Measurements from ENCODE around the gene PLCXD3.

- TF ChIP-seq CTCF (IDR thresholded peaks at IDR 0.05) (no peak), EP300 (IDR thresholded peaks at IDR 0.05) (no peak), POLR2A (IDR thresholded peaks at IDR 0.05) (no peak)
These were observed 95.8 kb downstream of the PLCXD3 start for GRCh38 chr5:41414598-41414997.
